Psoas muscle (tissue), 8 donors: ENCODE data around the gene CHRNB2. TPM values are rescaled to one million over a fixed set of nuclear protein-coding genes. Genes with fewer than 3 reads are reported as not detected.

Experiments used
- ATAC-seq, 4 donors: fragments of 200-7000 bp; cut with Tn5 transposase; one replicate each; pipeline ENCODE4 v1.9.1; 2020; ENCODE audit warnings: moderate library complexity in 3 of 4, mild to moderate bottlenecking in 2 of 4
- DNase-seq, 2 donors: peaks; one replicate each; pipeline ENCODE4 v3.0.0-alpha.2; 2020
- H3K27ac ChIP-seq: fragments of 200-600 bp; one replicate; pipeline ENCODE4 v1.8.0; 2022
- H3K27me3 ChIP-seq, 3 donors: fragments of 200-600 bp in 1 of 3; one replicate each; pipeline versions ENCODE4 v1.6.1 to v1.8.0; 2013 to 2022; ENCODE audit warnings: low read length in 2 of 3, mild to moderate bottlenecking in 2 of 3, moderate library complexity in 1 of 3; ENCODE audit not compliant: insufficient read depth in 3 of 3
- H3K36me3 ChIP-seq, 2 donors: fragments of 200-600 bp in 1 of 2; one replicate each; pipeline versions ENCODE4 v1.6.1 to v1.8.0; 2013 to 2022; ENCODE audit warnings: low read depth in 1 of 2, mild to moderate bottlenecking in 1 of 2, moderate library complexity in 1 of 2; ENCODE audit not compliant: insufficient read depth in 1 of 2
- H3K4me1 ChIP-seq: fragments of 200-600 bp; one replicate; pipeline ENCODE4 v1.8.0; 2022
- H3K4me3 ChIP-seq: fragments of 200-600 bp; one replicate; pipeline ENCODE4 v1.8.0; 2022; ENCODE audit warnings: mild to moderate bottlenecking
- H3K9me3 ChIP-seq: fragments of 200-600 bp; one replicate; pipeline ENCODE4 v1.8.0; 2022
- CTCF ChIP-seq: fragments of 200-600 bp; IDR thresholded peaks from one replicate; pipeline ENCODE4 v1.8.0; 2022; ENCODE audit warnings: antibody characterized with exemption
- WGBS, 3 donors: extraction: QIAGEN DNeasy Blood & Tissue Kit; methylation state at CpG; one replicate each; pipeline versions ENCODE4 v1.1.6 to v1.1.7; 2013; 5-methylcytosine and 5-hydroxymethylcytosine counted together
- intact Hi-C, 2 donors: fragments of 100-400 bp; cut with DNase I; formaldehyde crosslinking; loops; one replicate each; pipeline versions ENCODE4 v1.11.0 to v1.14.2; 2022
- polyA plus RNA-seq, 3 donors: library from polyadenylated mRNA; stranded (reverse); fragments of 200-250 nt; gene quantifications; one replicate each; pipeline ENCODE4 v1.2.3, GENCODE V29; 2013
- total RNA-seq, 4 donors: library from RNA; stranded (reverse); fragmentation: NEBNext Ultra II Directional in 2 of 4; extraction: Animal tissue kit (Norgen Biotek cat#: 25700) in 2 of 4; gene quantifications; one replicate each; pipeline versions ENCODE4 v1.2.1 to v1.2.4, GENCODE V29; 2021 to 2023
- donor health status: healthy with polysubstance abuse.
- donor health status: DM: no; HTN: no; CAD: no; lungs with moderate emphysema.
- donor health status: Bipolar disorder and iron deficiency.
- donor health status: healthy.
- donor health status: DM: yes; HTN: yes; CAD: no.
- donor health status: DM: no; HTN: no; CAD: no.
- donor health status: DM: no; HTN: no; CAD: no.
- donor health status: DM: yes; HTN: yes; CAD: no.

Gene CHRNB2
- total and polyA plus RNA-seq, 7 donors = 0.01 to 0.08 TPM; not detected in 5

- Histone ChIP-seq H3K9me3 (no peaks in the 10 kb centered on the region), H3K4me1 (no peaks in the 10 kb centered on the region), H3K4me3 (no peak overlapping the region), H3K36me3 (peaks cover 9 to 98% of the 10 kb centered on the region in 2 donors), H3K27me3 (no peaks in the 10 kb centered on the region), H3K27ac (no peak overlapping the region)
- 91 to 94% (median 93%) methylated on average over 5 of the region's 5 CpGs for WGBS, 3 donors
- TF ChIP-seq CTCF = no peak
- DNase-seq = no peak
- intact Hi-C loops = no loop called here
- no peak for ATAC-seq
These were observed 23.2 kb downstream of the CHRNB2 start for GRCh38 chr1:154590756-154591155.

- Histone ChIP-seq H3K4me3 (no peak overlapping the region), H3K27me3 (no peaks in the 10 kb centered on the region), H3K4me1 (no peaks in the 10 kb centered on the region), H3K36me3 (peaks cover 11 to 98% of the 10 kb centered on the region in 2 donors), H3K9me3 (no peaks in the 10 kb centered on the region), H3K27ac (no peak overlapping the region)
- no peak for TF ChIP-seq CTCF
- WGBS, 3 donors = 94 to 95% (median 95%) methylated on average over 7 of the region's 7 CpGs
- ATAC-seq (no peak), DNase-seq (no peak)
- intact Hi-C loops = no loop called here
These were observed 23.6 kb downstream of the CHRNB2 start for GRCh38 chr1:154591206-154591605.

GRCh38 chr1:154593390-154593789 lies 25.8 kb downstream of the CHRNB2 start:
- H3K27me3 ChIP-seq = no peaks in the 10 kb centered on the region
- H3K4me1 ChIP-seq = no peaks in the 10 kb centered on the region
- intact Hi-C loops = loop anchor here in 1 of 2 donors (1.0 kb wide), 1 partner anchor 19 kb away; no protein-coding TSS in a partner anchor
- no peak overlapping the region for H3K27ac ChIP-seq
- no peaks in the 10 kb centered on the region for H3K9me3 ChIP-seq
- TF ChIP-seq CTCF = no peak
- ATAC-seq = no peak
- H3K4me3 ChIP-seq = no peak overlapping the region
- peaks cover 19 to 98% of the 10 kb centered on the region in 2 donors for H3K36me3 ChIP-seq
- no peak for DNase-seq

- peaks cover 7% of the 10 kb centered on the region for H3K4me1 ChIP-seq
- H3K27ac ChIP-seq = no peak overlapping the region
- DNase-seq (no peak), ATAC-seq (no peak)
- no peaks in the 10 kb centered on the region for H3K27me3 ChIP-seq
- intact Hi-C loops = no loop called here
- H3K4me3 ChIP-seq = no peak overlapping the region
- no peaks in the 10 kb centered on the region for H3K9me3 ChIP-seq
- peaks cover 19 to 96% of the 10 kb centered on the region in 2 donors for H3K36me3 ChIP-seq
- WGBS, 3 donors = 88 to 93% (median 92%) methylated on average over 7 of the region's 7 CpGs
- no peak for TF ChIP-seq CTCF
These were observed 27.2 kb downstream of the CHRNB2 start for GRCh38 chr1:154594811-154595210.

- peaks cover 7% of the 10 kb centered on the region for H3K4me1 ChIP-seq
- no peak for TF ChIP-seq CTCF
- intact Hi-C loops = no loop called here
- no peak overlapping the region for H3K4me3 ChIP-seq
- H3K36me3 ChIP-seq = peaks cover 19 to 96% of the 10 kb centered on the region in 2 donors
- H3K27ac ChIP-seq = no peak overlapping the region
- DNase-seq (no peak), ATAC-seq (no peak)
- H3K9me3 ChIP-seq = no peaks in the 10 kb centered on the region
- 82 to 96% (median 88%) methylated on average over 1 of the region's 1 CpG for WGBS, 3 donors
- H3K27me3 ChIP-seq = no peaks in the 10 kb centered on the region
These were observed 28.0 kb downstream of the CHRNB2 start for GRCh38 chr1:154595621-154596020.
